Endothelial cell of umbilical vein (primary cell): ENCODE data around the gene ZNF827. TPM values are rescaled to one million over a fixed set of nuclear protein-coding genes. Genes with fewer than 3 reads are reported as not detected.

ENCODE experiments used
- BruUV-seq: library from RNA; stranded (reverse); fragments of 400-500 nt; replicated peaks from 2 replicates; lab custom pipeline; 2021; lab: Mats Ljungman, UMichigan
- CTCF ChIA-PET: fragments of 300-600, 350-600 bp; sonication (Branson Sonifier 250); formaldehyde crosslinking; loops from one replicate; lab custom pipeline; 2021; ENCODE audit warnings: antibody characterized with exemption, inconsistent platforms; lab: Charles Lee
- POLR2A ChIA-PET: fragments of 300-600, 350-600 bp; sonication (Branson Sonifier 250); formaldehyde crosslinking; loops from one replicate; lab custom pipeline; 2021; ENCODE audit warnings: antibody characterized with exemption, inconsistent platforms; lab: Charles Lee
- DNase-seq: peaks from one replicate; pipeline ENCODE4 v3.0.0-alpha.2; 2011; ENCODE audit warnings: low read depth, low spot score
- FAIRE-seq: peaks from 2 replicates; lab custom pipeline; 2011; peaks lifted over from hg19 to GRCh38; lab: Jason Lieb, UNC
- H2AFZ ChIP-seq: 2 replicates; pipeline ENCODE4 v1.6.0; 2012; ENCODE audit warnings: low read depth, low read length, control low read depth, inconsistent platforms
- H3K27ac ChIP-seq: 2 replicates; pipeline ENCODE4 v1.5.1; 2011; ENCODE audit warnings: low read depth, mild to moderate bottlenecking, control low read depth, low read length, moderate library complexity; ENCODE audit not compliant: insufficient read depth
- H3K27me3 ChIP-seq, 2 experiments: 2 replicates each; pipeline versions ENCODE4 v1.6.0 to v1.6.1; 2011; ENCODE audit warnings: low read length in 2 of 2, mixed read lengths in 1 of 2; ENCODE audit not compliant: control insufficient read depth in 2 of 2, insufficient read depth in 2 of 2
- H3K36me3 ChIP-seq, 2 experiments: 2 replicates in 1 of 2; 3 replicates in 1 of 2; pipeline ENCODE4 v1.5.1; 2011; ENCODE audit warnings: low read length in 2 of 2, mild to moderate bottlenecking in 1 of 2, moderate library complexity in 1 of 2; ENCODE audit not compliant: control insufficient read depth in 2 of 2, insufficient read depth in 2 of 2; ENCODE audit errors: extremely low read depth in 1 of 2
- H3K4me1 ChIP-seq: 3 replicates; pipeline ENCODE4 v1.5.1; 2011; ENCODE audit warnings: mild to moderate bottlenecking, low read length; ENCODE audit not compliant: control insufficient read depth, insufficient read depth; ENCODE audit errors: extremely low read depth
- H3K4me2 ChIP-seq: 2 replicates; pipeline ENCODE4 v1.6.1; 2011; ENCODE audit warnings: low read length, control low read depth, mixed read lengths; ENCODE audit not compliant: insufficient read depth
- H3K4me3 ChIP-seq, 3 experiments: fragments of 200-600 bp in 1 of 3; sonication (generic), shearing (Covaris generic) in 1 of 3; replicated peaks in 1 of 3; 2 replicates each; pipeline ENCODE4 v1.5.1; 2011 to 2016; ENCODE audit warnings: control low read depth in 3 of 3, low read length in 3 of 3, mild to moderate bottlenecking in 2 of 3, inconsistent platforms in 1 of 3, low read depth in 1 of 3, moderate library complexity in 1 of 3; ENCODE audit not compliant: insufficient read depth in 1 of 3
- H3K79me2 ChIP-seq: 2 replicates; pipeline ENCODE4 v1.6.0; 2012; ENCODE audit warnings: low read length, inconsistent platforms; ENCODE audit not compliant: control insufficient read depth, insufficient read depth
- H3K9ac ChIP-seq: replicated peaks from 2 replicates; pipeline ENCODE3; 2011; ENCODE audit warnings: low read length, control low read depth; ENCODE audit not compliant: insufficient read depth; ENCODE audit errors: extremely low read depth
- H3K9me1 ChIP-seq: replicated peaks from 3 replicates; pipeline ENCODE4 v1.6.0; 2011; ENCODE audit warnings: mild to moderate bottlenecking, low read length; ENCODE audit not compliant: control insufficient read depth, insufficient read depth; ENCODE audit errors: extremely low read depth
- H3K9me3 ChIP-seq: replicated peaks from 2 replicates; pipeline ENCODE4 v1.5.1; 2012; ENCODE audit warnings: low read length, inconsistent platforms; ENCODE audit not compliant: control insufficient read depth, insufficient read depth
- H4K20me1 ChIP-seq: replicated peaks from 2 replicates; pipeline ENCODE3; 2011; ENCODE audit warnings: mild to moderate bottlenecking, low read length; ENCODE audit not compliant: control insufficient read depth, insufficient read depth; ENCODE audit errors: extremely low read depth
- FOS ChIP-seq: IDR thresholded peaks from 2 replicates; pipeline ENCODE4 v1.6.1; 2011; ENCODE audit warnings: mild to moderate bottlenecking, low read length, moderate library complexity, borderline replicate concordance; ENCODE audit not compliant: insufficient read depth
- GATA2 ChIP-seq: IDR thresholded peaks from 2 replicates; pipeline ENCODE4 v1.7.0; 2011; ENCODE audit warnings: low read depth, mild to moderate bottlenecking, moderate library complexity, mixed read lengths, low read length; ENCODE audit not compliant: insufficient read length, insufficient read depth
- POLR2AphosphoS5 ChIP-seq: IDR thresholded peaks from 2 replicates; pipeline ENCODE4 v1.6.1; 2012; ENCODE audit warnings: low read depth, mild to moderate bottlenecking, control low read depth, low read length, moderate library complexity; ENCODE audit not compliant: insufficient read depth
- dilution Hi-C: fragments of 300-500 bp; cut with MboI; formaldehyde crosslinking; loops from one replicate; pipeline ENCODE4 v1.15.0; 2019; ENCODE audit warnings: low sequenced_read_pairs; ENCODE audit not compliant: extremely low pct_ligation_motif_present
- intact Hi-C: fragments of 100-400 bp; cut with micrococcal nuclease; formaldehyde crosslinking; loops from one replicate; pipeline ENCODE4 v1.10.0; 2022
- polyA plus RNA-seq, 4 experiments: library from polyadenylated mRNA; depleted of rRNA in 3 of 4; stranded (reverse) in 3 of 4; unstranded in 1 of 4; fragments of >200 nt; gene quantifications; 2 replicates each; pipeline versions ENCODE4 v1.2.1 to v1.2.3, GENCODE V29; 2011 to 2012; ENCODE audit warnings: missing spikeins in 1 of 4
- total RNA-seq: library from RNA; stranded (reverse); gene quantifications from 2 replicates; pipeline ENCODE4 v1.2.3, GENCODE V29; 2021
- TF ChIP-seq, protein P1 (sequence below), 2 donors: IDR thresholded peaks; 1 replicate in 1 of 2; 2 replicates in 1 of 2; pipeline ENCODE4 v1.5.1; 2011; ENCODE audit warnings: low read length in 2 of 2, mild to moderate bottlenecking in 2 of 2, moderate library complexity in 2 of 2, control low read depth in 1 of 2, inconsistent platforms in 1 of 2, low read depth in 1 of 2; ENCODE audit not compliant: insufficient read depth in 1 of 2; ENCODE audit errors: extremely low read depth in 1 of 2

Gene ZNF827
- total and polyA plus RNA-seq, 2 donors (not counting 3 experiments of a cell fraction or from before 2014, with no cell fraction given): 16.9 to 23.7 TPM

- Histone ChIP-seq H2AFZ (no peak overlapping the region), H3K4me3 (no peak overlapping the region), H3K9me3 (no peaks in the 10 kb centered on the region), H3K36me3 (no peaks in the 10 kb centered on the region), H4K20me1 (no peaks in the 10 kb centered on the region), H3K27ac (no peak overlapping the region), H3K9me1 (no peaks in the 10 kb centered on the region), H3K4me1 (no peaks in the 10 kb centered on the region), H3K27me3 (peaks cover 0 to 10% of the 10 kb centered on the region in 2 experiments), H3K9ac (no peak overlapping the region), H3K4me2 (no peak overlapping the region), H3K79me2 (no peaks in the 10 kb centered on the region)
- DNase-seq: no peak
- no peak for FAIRE-seq
- BruUV-seq: no TSS peak
- TF ChIP-seq GATA2 (no peak), POLR2AphosphoS5 (no peak), FOS (no peak)
- TF ChIP-seq, protein P1, sequence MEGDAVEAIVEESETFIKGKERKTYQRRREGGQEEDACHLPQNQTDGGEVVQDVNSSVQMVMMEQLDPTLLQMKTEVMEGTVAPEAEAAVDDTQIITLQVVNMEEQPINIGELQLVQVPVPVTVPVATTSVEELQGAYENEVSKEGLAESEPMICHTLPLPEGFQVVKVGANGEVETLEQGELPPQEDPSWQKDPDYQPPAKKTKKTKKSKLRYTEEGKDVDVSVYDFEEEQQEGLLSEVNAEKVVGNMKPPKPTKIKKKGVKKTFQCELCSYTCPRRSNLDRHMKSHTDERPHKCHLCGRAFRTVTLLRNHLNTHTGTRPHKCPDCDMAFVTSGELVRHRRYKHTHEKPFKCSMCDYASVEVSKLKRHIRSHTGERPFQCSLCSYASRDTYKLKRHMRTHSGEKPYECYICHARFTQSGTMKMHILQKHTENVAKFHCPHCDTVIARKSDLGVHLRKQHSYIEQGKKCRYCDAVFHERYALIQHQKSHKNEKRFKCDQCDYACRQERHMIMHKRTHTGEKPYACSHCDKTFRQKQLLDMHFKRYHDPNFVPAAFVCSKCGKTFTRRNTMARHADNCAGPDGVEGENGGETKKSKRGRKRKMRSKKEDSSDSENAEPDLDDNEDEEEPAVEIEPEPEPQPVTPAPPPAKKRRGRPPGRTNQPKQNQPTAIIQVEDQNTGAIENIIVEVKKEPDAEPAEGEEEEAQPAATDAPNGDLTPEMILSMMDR (IDR thresholded peaks at IDR 0.05; ENCODE audit: extremely low read depth in 1 of 2, insufficient read depth in 1 of 2, low read depth in 1 of 2, low read length in 2 of 2): no peak
- CTCF ChIA-PET: interaction anchor here (0.6 to 2.0 kb wide), 2 partner anchors 9 to 358 kb away, joined by 3 to 4 read pairs; no protein-coding TSS in a partner anchor
- intact Hi-C loops: no loop called here
- POLR2A ChIA-PET: no interaction called here
- dilution Hi-C loops: no loop called here
Observed at GRCh38 chr4:145945431-145946155, 7.0 kb upstream of the ZNF827 start.
